HG02938 (cell line): Measurements from ENCODE around the gene TAS2R50.

Source experiments
- ATAC-seq: cut with Tn5 transposase; IDR thresholded peaks from one replicate; pipeline ENCODE4 v1.9.1; 2021; ENCODE audit warnings: mild to moderate bottlenecking, moderate library complexity; ENCODE audit not compliant: unreplicated experiment

Gene TAS2R50

DNA sequence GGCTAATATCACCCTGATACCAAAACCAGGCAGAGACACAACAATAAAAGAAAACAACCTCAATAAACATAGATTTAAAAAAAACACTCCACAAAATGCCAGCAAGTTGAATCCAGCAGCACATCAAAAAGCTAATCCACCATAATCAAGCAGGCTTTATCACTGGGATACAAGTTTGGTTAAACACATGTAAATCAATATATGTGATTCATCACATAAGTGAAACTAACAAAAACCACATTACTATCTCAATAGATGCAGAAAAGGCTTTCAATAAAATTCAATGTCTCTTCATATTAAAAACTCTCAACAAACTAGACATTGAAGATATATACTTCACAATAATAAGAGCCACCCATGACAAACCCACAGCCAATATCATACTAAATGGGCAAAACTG is 30.6 kb downstream of the TAS2R50 start:
- ATAC-seq: no peak

- ATAC-seq: no peak
These were observed 34.1 kb downstream of the TAS2R50 start for GRCh38 chr12:10952645-10953044.

DNA sequence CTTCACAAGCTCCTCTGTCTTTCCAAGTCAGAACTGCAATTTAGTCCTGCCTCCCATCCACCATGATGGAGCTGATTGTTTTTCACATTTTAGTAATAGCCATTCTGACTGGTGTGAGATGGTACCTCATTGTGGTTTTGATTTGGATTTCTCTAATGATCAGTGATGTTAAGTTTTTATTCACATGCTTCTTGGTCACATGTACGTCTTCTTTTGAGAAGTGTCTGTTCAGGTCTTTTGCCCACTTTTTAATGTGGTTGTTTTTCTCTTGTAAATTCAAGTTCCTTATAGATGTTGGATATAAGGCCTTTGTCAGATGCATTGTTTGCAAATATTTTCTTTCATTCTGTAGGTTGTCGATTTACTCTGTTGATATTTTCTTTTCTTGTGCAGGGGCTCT is 43.5 kb downstream of the TAS2R50 start:
- no peak for ATAC-seq

DNA sequence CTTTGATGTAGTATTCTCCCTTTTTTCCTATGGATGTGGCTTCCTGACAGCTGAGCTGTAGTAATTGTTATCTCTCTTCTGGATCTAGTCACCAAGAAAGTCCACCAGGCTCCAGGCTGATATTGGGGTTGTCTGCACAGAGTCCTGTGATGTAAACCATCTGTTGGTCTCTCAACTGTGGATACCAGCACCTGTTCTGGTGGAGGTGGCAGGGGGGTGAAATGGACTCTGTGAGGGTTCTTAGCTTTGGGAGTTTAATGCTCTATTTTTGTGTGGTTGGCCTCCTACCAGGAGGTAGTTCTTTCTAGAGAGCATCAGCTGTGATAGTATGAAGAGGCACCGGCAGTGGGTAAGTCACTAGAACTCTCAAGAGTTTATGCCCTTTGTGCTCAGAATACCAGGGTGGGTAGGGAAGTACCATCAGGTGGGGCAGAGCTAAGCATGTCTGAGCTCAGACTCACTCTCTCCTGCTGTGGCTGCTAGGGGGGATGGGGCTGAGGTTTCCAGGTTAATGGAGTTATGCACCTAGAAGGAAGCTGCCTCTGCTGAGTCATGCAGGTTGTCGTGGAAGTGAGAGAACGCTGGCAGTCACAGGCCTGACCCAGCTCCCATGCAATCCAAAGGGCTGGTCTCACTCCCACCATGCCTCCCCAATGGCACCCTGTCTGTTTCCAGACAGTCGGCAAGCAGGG is 44.6 kb downstream of the TAS2R50 start:
- ATAC-seq: no peak

GRCh38 chr12:10941369-10941768 is 45.3 kb downstream of the TAS2R50 start:
- no peak for ATAC-seq

- ATAC-seq: no peak
These were observed 46.3 kb downstream of the TAS2R50 start for GRCh38 chr12:10940389-10940788.

- ATAC-seq: no peak
These were observed 47.5 kb downstream of the TAS2R50 start, which contains the start of gene TAS2R14 for GRCh38 chr12:10939163-10939562. TSS of gene TAS2R14 (minus strand) at chr12:10939263. CDS start at chr12:10939207, 56 bp downstream.

- ATAC-seq: no peak
These were observed 50.2 kb downstream of the TAS2R50 start for GRCh38 chr12:10936506-10936905.
